Measurements from ENCODE around the gene ZC3H12C.

Gene ZC3H12C

DNA sequence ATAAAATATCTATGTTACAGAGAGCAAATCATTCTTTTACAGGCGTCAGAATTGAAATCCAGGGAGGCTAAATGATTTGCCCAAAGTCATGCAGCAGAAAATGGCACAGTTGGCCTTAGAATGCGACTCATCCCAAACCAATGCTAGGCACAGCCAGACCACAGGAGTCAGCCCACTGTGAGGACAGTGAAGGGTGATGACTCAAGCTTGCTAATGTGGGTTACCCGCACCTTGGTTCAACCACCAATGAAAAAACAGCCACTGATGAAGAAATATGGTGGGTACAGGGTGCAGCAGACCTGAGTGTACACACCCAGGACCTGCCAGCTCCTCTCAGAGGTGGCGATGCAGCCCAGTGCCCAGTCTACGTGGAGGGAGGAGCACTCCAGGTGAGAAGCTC, 89.7 kb downstream of the ZC3H12C start:
- H3K4me1 Mint-ChIP-seq, result peaks cover 21% of the 10 kb centered on the region
- TF ChIP-seq, protein P1, sequence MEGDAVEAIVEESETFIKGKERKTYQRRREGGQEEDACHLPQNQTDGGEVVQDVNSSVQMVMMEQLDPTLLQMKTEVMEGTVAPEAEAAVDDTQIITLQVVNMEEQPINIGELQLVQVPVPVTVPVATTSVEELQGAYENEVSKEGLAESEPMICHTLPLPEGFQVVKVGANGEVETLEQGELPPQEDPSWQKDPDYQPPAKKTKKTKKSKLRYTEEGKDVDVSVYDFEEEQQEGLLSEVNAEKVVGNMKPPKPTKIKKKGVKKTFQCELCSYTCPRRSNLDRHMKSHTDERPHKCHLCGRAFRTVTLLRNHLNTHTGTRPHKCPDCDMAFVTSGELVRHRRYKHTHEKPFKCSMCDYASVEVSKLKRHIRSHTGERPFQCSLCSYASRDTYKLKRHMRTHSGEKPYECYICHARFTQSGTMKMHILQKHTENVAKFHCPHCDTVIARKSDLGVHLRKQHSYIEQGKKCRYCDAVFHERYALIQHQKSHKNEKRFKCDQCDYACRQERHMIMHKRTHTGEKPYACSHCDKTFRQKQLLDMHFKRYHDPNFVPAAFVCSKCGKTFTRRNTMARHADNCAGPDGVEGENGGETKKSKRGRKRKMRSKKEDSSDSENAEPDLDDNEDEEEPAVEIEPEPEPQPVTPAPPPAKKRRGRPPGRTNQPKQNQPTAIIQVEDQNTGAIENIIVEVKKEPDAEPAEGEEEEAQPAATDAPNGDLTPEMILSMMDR (IDR thresholded peaks at IDR 0.05), result no peak
- no peak overlapping the region for H3K27ac Mint-ChIP-seq
- no peaks in the 10 kb centered on the region for H3K9me3 Mint-ChIP-seq
- H3K27me3 Mint-ChIP-seq (ENCODE audit: low read depth, poor library complexity), result peaks cover 12% of the 10 kb centered on the region
- no peak overlapping the region for H3K4me3 Mint-ChIP-seq
- no peak for DNase-seq
- H3K36me3 Mint-ChIP-seq (ENCODE audit: low read depth), result no peaks in the 10 kb centered on the region

DNA sequence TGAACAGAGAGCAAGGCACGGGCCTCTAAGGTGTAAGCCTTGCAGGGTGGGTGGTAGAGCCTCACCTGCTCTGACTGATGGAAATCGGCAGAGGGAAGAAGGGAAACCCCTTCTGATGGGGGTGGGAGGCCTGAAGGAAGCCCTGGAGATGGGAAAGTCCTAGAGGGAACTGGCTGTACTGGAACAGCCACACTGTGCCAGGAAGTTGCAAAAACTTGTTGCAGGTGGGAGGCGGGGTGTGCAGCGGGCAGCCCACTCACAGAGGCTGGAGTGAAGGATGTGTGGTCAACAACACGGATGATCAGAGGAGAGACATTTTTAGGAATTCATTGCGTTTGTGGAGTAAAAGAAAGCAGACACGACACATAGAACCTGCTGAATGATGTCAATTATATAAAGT, 91.3 kb downstream of the ZC3H12C start:
- TF ChIP-seq, protein P1 (IDR thresholded peaks at IDR 0.05), result no peak
- no peak overlapping the region for H3K27ac Mint-ChIP-seq
- H3K9me3 Mint-ChIP-seq, result no peaks in the 10 kb centered on the region
- DNase-seq, result no peak
- H3K36me3 Mint-ChIP-seq (ENCODE audit: low read depth), result no peaks in the 10 kb centered on the region
- peaks cover 6% of the 10 kb centered on the region for H3K27me3 Mint-ChIP-seq (ENCODE audit: low read depth, poor library complexity)
- peaks cover 21% of the 10 kb centered on the region for H3K4me1 Mint-ChIP-seq
- H3K4me3 Mint-ChIP-seq, result no peak overlapping the region

DNA sequence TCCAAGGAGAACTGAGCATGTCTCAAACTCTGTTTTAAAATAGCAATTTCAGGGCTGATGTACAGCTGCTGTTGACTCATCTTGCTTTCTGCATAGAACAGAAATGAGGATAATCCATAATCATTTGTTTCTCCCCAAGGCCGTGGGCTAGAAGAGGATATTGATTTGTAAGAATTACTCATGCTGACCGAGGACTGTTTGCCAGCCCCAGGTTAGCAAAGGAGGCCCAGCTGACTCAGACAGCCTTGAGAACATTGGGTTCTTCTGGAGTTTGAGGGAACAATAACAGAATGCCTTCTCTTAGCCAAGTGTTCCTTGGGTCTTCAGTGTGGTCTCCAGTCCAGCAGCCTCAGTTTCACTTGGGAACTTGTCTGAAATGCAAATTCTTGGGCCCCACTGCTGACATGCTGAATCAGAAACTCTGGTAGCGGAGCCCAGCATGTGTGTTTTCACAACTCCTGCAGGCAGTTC, 92.0 kb downstream of the ZC3H12C start:
- H3K4me3 Mint-ChIP-seq, result no peak overlapping the region
- no peaks in the 10 kb centered on the region for H3K36me3 Mint-ChIP-seq (ENCODE audit: low read depth)

DNA sequence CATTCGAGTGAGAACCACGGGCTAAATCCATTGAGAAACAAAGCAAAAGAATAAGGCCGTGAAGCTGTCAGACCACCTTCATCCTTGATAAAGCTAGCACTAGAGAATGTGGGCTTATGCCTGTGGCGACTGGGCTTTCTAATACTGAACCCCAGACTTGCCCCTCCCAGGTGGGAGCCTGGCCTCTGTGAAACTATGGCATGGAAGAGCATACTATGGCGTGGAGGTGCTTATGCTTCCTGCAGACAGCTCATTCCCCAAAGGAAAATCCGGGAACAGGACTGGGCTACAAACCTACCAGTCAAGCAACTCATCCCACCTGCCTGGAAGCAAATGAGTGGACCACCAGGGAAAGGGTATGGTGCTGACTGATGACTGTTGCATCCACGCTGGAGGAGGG, 92.4 kb downstream of the ZC3H12C start:
- Mint-ChIP-seq H3K9me3 (no peaks in the 10 kb centered on the region), H3K27me3 (ENCODE audit: low read depth, poor library complexity) (peaks cover 6% of the 10 kb centered on the region)

More for the DNA sequence above, 92.0 kb downstream of the ZC3H12C start:
- Mint-ChIP-seq H3K27me3 (ENCODE audit: low read depth, poor library complexity) (peaks cover 6% of the 10 kb centered on the region), H3K27ac (no peak overlapping the region), H3K4me1 (peaks cover 21% of the 10 kb centered on the region), H3K9me3 (no peaks in the 10 kb centered on the region)
- TF ChIP-seq, protein P1 (IDR thresholded peaks at IDR 0.05), result no peak
- no peak for DNase-seq

DNA sequence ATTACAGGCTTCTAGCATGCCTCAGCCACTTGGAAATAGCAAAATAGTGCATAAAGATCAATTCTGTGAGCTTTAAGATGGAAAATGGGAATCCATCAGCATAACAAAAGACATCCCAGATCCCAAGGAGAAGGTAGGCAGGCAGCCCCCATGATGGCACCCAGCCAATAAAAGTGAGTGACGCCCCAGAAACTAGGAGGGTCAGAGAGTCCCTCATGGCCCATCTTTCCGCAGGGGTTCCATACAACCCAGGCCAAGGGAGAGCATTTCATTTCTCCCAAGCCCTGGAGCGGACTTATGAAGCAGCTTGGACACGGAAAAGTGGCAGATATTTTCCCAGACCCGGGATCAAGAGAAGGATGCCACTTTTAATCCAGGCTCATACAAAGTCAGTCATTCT, 93.3 kb downstream of the ZC3H12C start:
- TF ChIP-seq, protein P1 (IDR thresholded peaks at IDR 0.05), result no peak
- Mint-ChIP-seq H3K27me3 (ENCODE audit: low read depth, poor library complexity) (peaks cover 9% of the 10 kb centered on the region), H3K36me3 (ENCODE audit: low read depth) (no peaks in the 10 kb centered on the region), H3K4me1 (peaks cover 21% of the 10 kb centered on the region), H3K4me3 (no peak overlapping the region), H3K9me3 (peaks cover 6% of the 10 kb centered on the region), H3K27ac (no peak overlapping the region)
- no peak for DNase-seq

More for the DNA sequence above, 92.4 kb downstream of the ZC3H12C start:
- TF ChIP-seq, protein P1 (IDR thresholded peaks at IDR 0.05), result no peak
- Mint-ChIP-seq H3K27ac (no peak overlapping the region), H3K4me1 (peaks cover 21% of the 10 kb centered on the region), H3K4me3 (no peak overlapping the region), H3K36me3 (ENCODE audit: low read depth) (no peaks in the 10 kb centered on the region)
- DNase-seq, result no peak

DNA sequence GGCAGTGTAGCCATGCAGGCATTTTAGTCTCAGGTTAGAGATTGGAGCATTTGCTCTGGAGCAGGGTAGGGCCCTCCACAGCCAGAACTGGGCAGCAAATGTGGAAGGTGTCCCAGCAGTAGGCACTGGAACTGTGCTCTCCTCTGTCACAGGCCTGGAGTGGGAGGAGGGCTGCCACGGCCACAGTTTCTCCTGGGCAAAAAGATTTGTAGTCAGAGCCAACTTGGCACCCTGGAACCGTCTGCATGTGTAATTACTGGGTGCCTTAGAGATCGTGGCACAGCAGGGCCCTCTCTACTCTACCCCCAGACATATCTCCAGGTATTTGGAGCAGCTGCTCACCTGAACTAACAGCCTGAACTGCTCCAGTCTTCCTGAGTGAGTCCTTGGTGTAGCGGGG, 93.7 kb downstream of the ZC3H12C start:
- H3K27me3 Mint-ChIP-seq (ENCODE audit: low read depth, poor library complexity), result peaks cover 12% of the 10 kb centered on the region
- H3K4me3 Mint-ChIP-seq, result no peak overlapping the region
- no peaks in the 10 kb centered on the region for H3K36me3 Mint-ChIP-seq (ENCODE audit: low read depth)
- H3K4me1 Mint-ChIP-seq, result peaks cover 21% of the 10 kb centered on the region
- DNase-seq, result no peak
- TF ChIP-seq, protein P1 (IDR thresholded peaks at IDR 0.05), result no peak
- peaks cover 6% of the 10 kb centered on the region for H3K9me3 Mint-ChIP-seq
- no peak overlapping the region for H3K27ac Mint-ChIP-seq
